HUES6 (cell line): ENCODE data around the gene LHPP.
A peak's percentile ranks its signal among the peaks of the same experiment; 100 is the strongest.

Experiments
- H3K27ac ChIP-seq: 2 replicates; pipeline ENCODE4 v1.7.0; 2013; ENCODE audit warnings: low read depth, mild to moderate bottlenecking, low read length, inconsistent platforms
- H3K27me3 ChIP-seq: 2 replicates; pipeline ENCODE4 v1.6.1; 2013; ENCODE audit warnings: low read length; ENCODE audit not compliant: control insufficient read depth, insufficient read depth
- H3K36me3 ChIP-seq: 2 replicates; pipeline ENCODE4 v1.6.1; 2013; ENCODE audit warnings: low read length; ENCODE audit not compliant: control insufficient read depth, insufficient read depth
- H3K4me1 ChIP-seq: 2 replicates; pipeline ENCODE4 v1.6.1; 2013; ENCODE audit warnings: low read length; ENCODE audit not compliant: control insufficient read depth, insufficient read depth
- H3K4me3 ChIP-seq: 2 replicates; pipeline ENCODE4 v1.5.1; 2013; ENCODE audit warnings: low read depth, low read length
- H3K9ac ChIP-seq: one replicate; pipeline ENCODE4 v1.6.1; 2013; ENCODE audit warnings: mild to moderate bottlenecking, low read length
- H3K9me3 ChIP-seq: 2 replicates; pipeline ENCODE4 v1.6.1; 2013; ENCODE audit warnings: low read depth, low read length; ENCODE audit not compliant: control insufficient read depth, insufficient read depth

The LHPP gene

DNA sequence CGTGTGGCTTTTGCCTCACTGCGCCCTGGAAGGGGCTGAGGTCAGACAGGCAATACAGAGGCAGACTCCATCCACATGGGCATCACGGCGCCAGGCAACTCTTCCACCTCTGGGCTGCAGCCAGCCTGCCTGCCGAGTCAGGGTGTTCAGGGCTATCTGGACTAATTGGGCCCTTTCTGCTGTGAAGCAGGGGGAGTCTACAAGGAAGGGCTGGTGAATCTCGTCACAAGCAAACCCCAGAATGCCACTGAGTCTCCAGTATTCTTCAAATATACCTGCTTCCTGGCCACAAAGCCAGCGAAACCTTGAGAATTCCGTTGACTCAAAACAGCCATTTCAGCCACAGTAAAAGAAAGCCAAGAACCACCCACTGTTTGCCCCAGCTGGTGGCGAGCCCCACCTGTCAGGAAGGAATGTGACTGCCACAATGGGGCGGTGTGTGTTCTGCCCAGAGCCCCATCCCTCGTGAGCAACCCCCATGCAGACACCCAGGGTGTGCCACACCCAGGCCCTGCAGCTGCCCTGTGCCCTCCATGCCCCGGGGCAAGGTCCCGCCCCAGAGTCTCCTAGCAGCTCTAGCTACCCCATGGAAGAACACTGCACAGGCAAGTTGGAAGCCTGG is 165.2 kb downstream of the LHPP start:
- no peak overlapping the region for H3K27ac ChIP-seq
- H3K36me3 ChIP-seq = no peaks in the 10 kb centered on the region
- no peak overlapping the region for H3K4me3 ChIP-seq
- H3K27me3 ChIP-seq = no peaks in the 10 kb centered on the region
- peaks cover 37% of the 10 kb centered on the region for H3K4me1 ChIP-seq
- no peaks in the 10 kb centered on the region for H3K9me3 ChIP-seq
- H3K9ac ChIP-seq = no peak overlapping the region

DNA sequence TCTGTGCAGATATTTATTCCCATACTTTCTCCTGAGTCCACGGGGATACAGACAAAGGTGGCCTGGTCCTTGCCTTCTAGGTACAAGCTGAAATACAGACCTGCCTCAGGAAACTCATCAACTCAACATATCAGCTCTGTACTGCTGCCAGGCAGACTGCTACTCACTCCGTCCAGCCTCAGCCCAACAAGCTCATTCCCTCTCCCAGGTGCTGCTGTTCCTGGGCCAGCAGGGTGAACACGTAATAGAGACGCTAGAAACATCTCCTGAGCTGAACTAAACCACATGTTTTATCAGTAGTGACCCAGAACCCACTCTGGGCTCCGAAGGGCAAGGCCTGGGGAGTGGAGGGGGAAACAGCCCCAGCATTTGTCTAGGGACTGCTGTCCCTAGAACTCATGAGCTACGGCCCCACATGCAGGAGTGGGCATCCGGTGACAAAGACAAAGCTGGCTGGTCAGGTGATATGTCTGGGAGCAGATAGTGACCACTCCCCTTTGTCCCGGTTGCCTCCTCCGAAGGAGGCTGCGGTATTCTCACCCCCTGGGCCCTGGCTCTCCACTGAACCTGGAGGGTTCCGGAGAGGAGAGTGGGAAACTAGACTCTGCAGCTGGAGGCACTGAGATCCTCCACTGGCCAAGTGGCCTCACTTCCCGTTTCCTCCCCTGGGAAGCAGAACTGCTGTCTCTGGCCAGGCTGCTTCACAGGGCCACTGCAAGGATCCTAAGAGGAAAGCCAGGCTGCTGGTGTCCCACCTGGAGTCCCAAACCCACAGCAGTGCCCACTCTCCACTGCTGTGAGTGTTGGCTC is 166.4 kb downstream of the LHPP start:
- H3K9ac ChIP-seq = no peak overlapping the region
- no peaks in the 10 kb centered on the region for H3K27me3 ChIP-seq
- peaks cover 37% of the 10 kb centered on the region for H3K4me1 ChIP-seq
- no peak overlapping the region for H3K4me3 ChIP-seq
- H3K27ac ChIP-seq = 0 out of 2 replicates have a peak overlapping the region, but pooled peaks have one; percentile 14
- no peaks in the 10 kb centered on the region for H3K36me3 ChIP-seq
- H3K9me3 ChIP-seq = no peaks in the 10 kb centered on the region

DNA sequence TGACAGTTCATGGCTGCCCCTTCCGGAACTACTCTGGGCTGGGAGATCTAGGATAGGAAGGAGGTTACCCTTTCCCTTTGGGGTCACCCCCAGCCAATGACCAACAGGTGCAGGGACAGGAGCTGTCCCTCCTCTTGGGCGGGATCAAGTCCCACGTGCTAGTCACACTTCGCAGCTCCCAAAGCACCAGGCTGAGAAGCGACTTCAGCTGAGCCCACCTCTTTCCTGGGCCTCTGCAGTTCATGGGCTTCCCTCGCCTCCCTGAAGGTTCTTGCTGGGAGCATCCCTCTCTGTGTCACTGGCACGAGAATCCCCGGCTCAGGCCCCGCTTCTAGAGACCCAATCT is 167.0 kb downstream of the LHPP start:
- Histone ChIP-seq H3K36me3 (no peaks in the 10 kb centered on the region), H3K9me3 (no peaks in the 10 kb centered on the region), H3K27me3 (no peaks in the 10 kb centered on the region), H3K9ac (no peak overlapping the region), H3K4me3 (no peak overlapping the region), H3K27ac (0 out of 2 replicates have a peak overlapping the region, but pooled peaks have one; percentile 14), H3K4me1 (peaks cover 37% of the 10 kb centered on the region)

DNA sequence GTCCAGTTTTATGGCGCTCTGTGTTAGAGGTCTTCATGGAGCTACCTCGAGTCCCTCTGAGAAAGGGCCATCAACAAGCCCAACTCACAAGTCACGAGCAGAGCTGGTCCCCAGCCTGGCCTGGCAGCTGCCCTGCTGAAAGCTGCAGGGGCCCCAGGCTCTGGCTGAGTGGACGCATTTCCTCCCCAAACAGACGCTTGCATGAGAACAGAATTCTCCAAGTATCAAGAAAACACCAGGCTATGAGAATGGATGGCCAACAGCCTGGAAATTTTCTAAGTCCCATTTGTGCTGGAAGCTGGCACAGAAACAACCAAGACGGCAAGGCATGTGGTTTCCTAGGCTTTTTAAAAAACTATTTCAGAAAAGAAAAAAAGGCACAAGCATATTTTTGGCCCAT is 167.8 kb downstream of the LHPP start:
- Histone ChIP-seq H3K4me3 (no peak overlapping the region), H3K9me3 (no peaks in the 10 kb centered on the region), H3K27me3 (no peaks in the 10 kb centered on the region), H3K27ac (no peak overlapping the region), H3K4me1 (peaks cover 37% of the 10 kb centered on the region), H3K9ac (no peak overlapping the region), H3K36me3 (no peaks in the 10 kb centered on the region)

DNA sequence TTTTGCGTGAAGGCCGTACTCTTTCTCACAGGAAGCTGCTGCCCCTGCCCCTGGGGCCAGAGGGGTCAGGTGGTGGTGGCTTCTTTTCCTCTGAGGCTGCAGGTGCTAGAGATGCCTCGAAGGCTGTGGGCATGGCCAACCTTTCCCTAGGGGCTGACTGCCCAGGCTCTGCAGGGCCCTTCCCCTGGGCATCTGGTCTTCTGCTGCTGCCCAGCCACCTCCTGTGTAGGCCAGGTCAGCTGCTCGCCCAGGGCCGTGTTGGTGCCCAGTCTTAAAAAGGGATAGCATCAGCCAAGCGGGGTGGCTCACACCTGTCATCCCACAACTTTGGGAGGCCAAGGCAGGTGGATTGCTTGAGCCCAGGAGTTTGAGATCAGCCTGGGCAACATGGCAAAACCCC is 168.2 kb downstream of the LHPP start:
- Histone ChIP-seq H3K9me3 (no peaks in the 10 kb centered on the region), H3K9ac (no peak overlapping the region), H3K4me3 (no peak overlapping the region), H3K27me3 (no peaks in the 10 kb centered on the region), H3K36me3 (no peaks in the 10 kb centered on the region), H3K4me1 (peaks cover 37% of the 10 kb centered on the region), H3K27ac (no peak overlapping the region)

DNA sequence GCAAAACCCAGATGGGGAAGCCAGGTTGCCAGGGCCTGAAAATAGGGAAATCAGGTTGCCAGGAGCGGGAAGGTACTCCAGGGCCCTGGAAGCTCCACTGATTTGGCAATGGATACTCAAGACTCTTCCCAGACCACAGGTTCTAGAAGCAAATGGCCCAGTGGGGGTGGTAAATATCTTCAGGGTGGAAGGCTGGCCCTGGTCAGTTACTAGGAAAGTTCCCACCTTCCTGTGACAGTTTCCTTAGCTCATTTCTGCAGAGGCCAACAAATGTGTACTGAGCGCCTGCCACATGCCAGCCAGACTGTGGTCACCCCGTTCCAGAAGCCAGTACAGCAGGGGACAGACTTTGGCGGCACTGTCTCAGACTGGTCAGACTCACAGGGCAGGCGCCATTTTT is 168.9 kb downstream of the LHPP start:
- Histone ChIP-seq H3K4me3 (no peak overlapping the region), H3K4me1 (peaks cover 33% of the 10 kb centered on the region), H3K36me3 (no peaks in the 10 kb centered on the region), H3K27me3 (no peaks in the 10 kb centered on the region), H3K9ac (no peak overlapping the region), H3K9me3 (no peaks in the 10 kb centered on the region), H3K27ac (no peak overlapping the region)

DNA sequence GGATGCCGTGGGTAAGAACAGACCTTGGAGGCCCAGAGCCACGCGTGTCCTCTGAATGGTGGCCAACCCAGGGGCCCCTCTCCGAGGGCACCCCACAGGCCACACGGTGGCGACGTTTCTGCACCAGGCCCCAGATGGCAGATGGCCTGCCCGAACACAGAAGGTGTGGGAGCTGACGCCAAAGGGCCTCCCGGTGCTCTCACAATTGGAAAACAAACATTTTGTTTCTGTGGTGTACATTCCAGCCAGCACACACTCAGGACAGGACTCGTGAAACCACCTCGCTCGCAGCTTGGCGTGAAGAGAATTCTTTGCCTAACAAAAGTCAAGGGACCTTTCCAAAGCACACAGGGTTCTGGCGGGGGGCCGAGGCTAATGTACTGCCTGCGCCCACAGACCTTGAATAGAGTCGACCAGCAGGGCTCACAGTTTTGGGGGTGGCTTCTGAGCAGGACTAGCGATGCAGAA is 170.5 kb downstream of the LHPP start:
- Histone ChIP-seq H3K4me3 (no peak overlapping the region), H3K9ac (no peak overlapping the region), H3K9me3 (no peaks in the 10 kb centered on the region), H3K27me3 (no peaks in the 10 kb centered on the region), H3K27ac (no peak overlapping the region), H3K36me3 (no peaks in the 10 kb centered on the region), H3K4me1 (peaks cover 26% of the 10 kb centered on the region)

DNA sequence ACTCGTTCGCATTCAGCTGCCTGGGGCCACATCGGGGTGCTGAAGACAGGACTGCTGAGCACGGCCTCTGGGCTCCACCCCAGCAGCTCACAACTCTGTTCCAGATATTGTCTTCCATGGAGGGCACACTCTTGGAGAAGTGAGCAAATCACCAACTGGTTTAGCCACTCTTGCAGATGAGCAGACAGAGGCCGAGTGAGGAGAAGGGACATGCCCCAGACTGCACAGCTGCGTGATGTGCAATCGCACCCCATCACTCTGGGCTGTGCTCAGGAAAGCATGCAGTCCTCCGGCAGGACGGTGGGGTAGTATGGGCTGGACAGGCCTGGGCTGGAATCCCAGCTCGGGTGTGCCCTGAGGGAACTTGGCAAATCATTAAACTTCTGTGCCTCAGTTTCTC is 170.9 kb downstream of the LHPP start:
- Histone ChIP-seq H3K36me3 (no peaks in the 10 kb centered on the region), H3K4me1 (peaks cover 21% of the 10 kb centered on the region), H3K9me3 (no peaks in the 10 kb centered on the region), H3K9ac (no peak overlapping the region), H3K27ac (no peak overlapping the region), H3K4me3 (no peak overlapping the region), H3K27me3 (no peaks in the 10 kb centered on the region)

DNA sequence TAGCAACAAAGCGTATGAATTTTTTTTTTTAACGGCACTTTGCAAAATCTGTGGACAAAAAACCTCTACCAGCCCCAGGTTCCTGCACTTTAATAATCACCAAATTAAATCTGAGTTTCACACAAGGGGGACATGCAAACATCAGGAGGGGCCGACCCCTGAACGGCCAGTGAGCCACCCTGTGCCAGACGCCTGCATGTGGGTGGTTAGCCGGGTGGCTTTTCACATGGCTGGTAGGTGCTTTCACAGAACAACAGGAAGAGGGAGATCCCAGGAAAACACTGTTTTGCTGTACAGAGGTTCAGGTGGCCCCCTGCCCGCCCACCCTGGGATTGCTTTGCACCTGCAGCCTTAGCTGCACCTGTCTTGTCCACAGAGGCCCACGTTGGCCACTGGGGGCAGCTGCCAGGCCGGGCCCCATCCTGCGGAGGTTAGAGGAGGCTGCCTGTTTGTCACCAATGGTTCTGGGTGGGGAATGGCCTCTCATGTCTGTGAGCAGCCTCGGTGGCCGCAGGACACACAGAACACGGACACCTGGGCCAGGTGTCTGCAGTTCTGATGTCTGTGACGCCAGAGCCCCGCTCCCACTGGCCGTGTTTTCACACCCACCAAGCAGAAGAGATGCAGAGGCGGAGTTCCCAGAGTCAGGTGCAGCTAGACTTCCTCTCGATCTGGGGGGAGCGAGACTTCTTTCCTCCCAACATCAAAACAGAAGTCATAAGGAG is 174.8 kb downstream of the LHPP start:
- Histone ChIP-seq H3K4me1 (peaks cover 5% of the 10 kb centered on the region; the same call in 1 of the 2 replicates), H3K9me3 (no peaks in the 10 kb centered on the region), H3K4me3 (no peak overlapping the region), H3K36me3 (no peaks in the 10 kb centered on the region), H3K9ac (no peak overlapping the region), H3K27me3 (no peaks in the 10 kb centered on the region), H3K27ac (no peak overlapping the region)

DNA sequence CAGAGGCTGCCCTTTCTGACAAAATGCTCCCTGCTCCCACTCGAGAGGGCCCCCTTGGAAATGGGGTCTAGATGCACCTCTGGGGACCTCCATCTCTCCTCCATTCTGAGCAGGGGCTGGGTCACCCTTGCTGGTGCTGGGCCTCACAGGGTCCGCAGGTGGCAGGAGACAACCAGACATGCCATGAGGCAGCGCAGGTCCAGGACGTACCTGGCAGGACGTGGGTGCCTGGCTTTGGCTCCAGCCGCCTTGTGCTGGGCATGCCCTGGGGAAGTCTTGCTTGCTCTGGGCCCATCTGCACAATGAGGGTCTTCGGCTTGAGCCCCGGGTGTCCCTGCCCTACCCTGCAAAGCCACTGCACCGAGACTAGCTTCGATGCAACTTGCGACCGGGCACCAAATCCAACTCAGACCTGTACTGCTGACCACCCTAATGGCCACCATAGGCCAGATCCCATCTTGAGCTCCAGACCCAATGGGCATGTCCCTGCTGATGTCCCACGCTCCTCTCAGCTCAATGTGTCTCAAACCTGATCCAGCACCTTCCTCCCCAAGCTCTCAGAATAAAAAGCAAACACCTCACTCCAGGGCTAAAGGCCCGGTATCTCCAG is 175.6 kb downstream of the LHPP start:
- Histone ChIP-seq H3K4me3 (no peak overlapping the region), H3K9me3 (no peaks in the 10 kb centered on the region), H3K36me3 (no peaks in the 10 kb centered on the region), H3K27me3 (no peaks in the 10 kb centered on the region), H3K9ac (no peak overlapping the region), H3K27ac (0 out of 2 replicates have a peak overlapping the region, but pooled peaks have one; percentile 20), H3K4me1 (peaks cover 5% of the 10 kb centered on the region; the same call in 1 of the 2 replicates)
